ENCODE results near the gene PPEF2.

Gene PPEF2

GRCh38 chr4:75902352-75902751, at the start of gene PPEF2:
Gene PPEF2, minus strand, starts transcription at chr4:75902452. Its CDS starts 6,127 bp downstream, at chr4:75896325.
- no peaks in the 10 kb centered on the region for H3K36me3 ChIP-seq (ENCODE audit: insufficient read depth, low read length)
- H3K4me2 ChIP-seq (ENCODE audit: low read depth, low read length, poor library complexity, severe bottlenecking): no peak within 1 kb of the TSS
- H2AFZ ChIP-seq (ENCODE audit: low read length): no peak within 1 kb of the TSS
- H3K9me3 ChIP-seq (ENCODE audit: insufficient read depth, low read depth, low read length): no peaks in the 10 kb centered on the region
- H3F3A ChIP-seq (ENCODE audit: low read depth): no peaks in the 10 kb centered on the region
- H4K20me1 ChIP-seq (ENCODE audit: insufficient read depth, low read length, poor library complexity, severe bottlenecking): no peaks in the 10 kb centered on the region
- H3K9ac ChIP-seq (ENCODE audit: low read depth, low read length, poor library complexity, severe bottlenecking): no peak within 1 kb of the TSS
- no peaks in the 10 kb centered on the region for H3K4me1 ChIP-seq (ENCODE audit: insufficient read depth, low read length, poor library complexity, severe bottlenecking)
- no peak within 1 kb of the TSS for H3K4me3 ChIP-seq (ENCODE audit: low read length, poor library complexity, severe bottlenecking)
- H3K9me2 ChIP-seq (replicated peaks; ENCODE audit: low read depth, low read length): no peaks in the 10 kb centered on the region
- TF ChIP-seq CTCF (conservative IDR thresholded peaks at IDR 0.05; ENCODE audit: low read length) (no peak), EZH2phosphoT487 (IDR thresholded peaks at IDR 0.05; ENCODE audit: borderline replicate concordance) (no peak)
- H3K79me2 ChIP-seq (ENCODE audit: insufficient read depth, low read length): no peaks in the 10 kb centered on the region
- H3K27me3 ChIP-seq (ENCODE audit: insufficient read depth, low read length, poor library complexity, severe bottlenecking): no peaks in the 10 kb centered on the region

DNA sequence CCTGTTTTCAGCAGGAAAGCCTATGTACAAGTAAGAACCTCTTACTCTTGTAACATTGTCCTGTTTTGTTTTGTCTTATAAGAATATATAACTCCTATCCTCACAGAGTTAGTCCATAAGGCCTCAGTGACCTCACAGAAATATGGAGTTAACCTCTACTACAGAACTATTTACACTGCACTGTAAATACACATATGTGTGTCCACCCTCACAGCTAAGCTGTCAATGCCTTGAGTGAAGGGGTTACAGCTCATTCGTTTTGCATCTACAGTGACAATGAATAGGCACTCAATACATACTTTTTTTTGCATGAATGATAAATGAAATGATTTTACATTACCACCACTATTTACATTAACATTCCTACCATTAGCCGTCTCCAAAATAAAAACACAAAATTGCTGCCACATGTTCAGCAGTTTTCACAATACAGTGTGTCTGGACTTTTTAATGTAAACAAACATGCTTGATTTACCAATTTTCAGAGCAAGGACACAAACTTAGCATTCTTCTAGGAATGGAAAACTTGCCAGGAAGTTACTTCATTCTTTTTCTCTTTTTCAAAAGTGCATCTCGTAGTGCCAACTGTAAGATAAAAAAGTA, 48.1 kb upstream of the PPEF2 start:
- H3K79me2 ChIP-seq (ENCODE audit: insufficient read depth, low read length): no peaks in the 10 kb centered on the region
- no peaks in the 10 kb centered on the region for H3F3A ChIP-seq (ENCODE audit: low read depth)
- TF ChIP-seq CTCF (conservative IDR thresholded peaks at IDR 0.05; ENCODE audit: low read length) (no peak), EZH2phosphoT487 (IDR thresholded peaks at IDR 0.05; ENCODE audit: borderline replicate concordance) (no peak)
- H3K27me3 ChIP-seq (ENCODE audit: insufficient read depth, low read length, poor library complexity, severe bottlenecking): no peaks in the 10 kb centered on the region
- H3K9me2 ChIP-seq (replicated peaks; ENCODE audit: low read depth, low read length): no peaks in the 10 kb centered on the region
- H3K9ac ChIP-seq (ENCODE audit: low read depth, low read length, poor library complexity, severe bottlenecking): no peak overlapping the region
- no peaks in the 10 kb centered on the region for H3K4me1 ChIP-seq (ENCODE audit: insufficient read depth, low read length, poor library complexity, severe bottlenecking)
- no peaks in the 10 kb centered on the region for H4K20me1 ChIP-seq (ENCODE audit: insufficient read depth, low read length, poor library complexity, severe bottlenecking)
- H3K9me3 ChIP-seq (ENCODE audit: insufficient read depth, low read depth, low read length): no peaks in the 10 kb centered on the region
- no peak overlapping the region for H3K4me3 ChIP-seq (ENCODE audit: low read length, poor library complexity, severe bottlenecking)
- no peak overlapping the region for H2AFZ ChIP-seq (ENCODE audit: low read length)
- no peak overlapping the region for H3K4me2 ChIP-seq (ENCODE audit: low read depth, low read length, poor library complexity, severe bottlenecking)
- peaks cover 45% of the 10 kb centered on the region; the same call in 1 of the 2 replicates for H3K36me3 ChIP-seq (ENCODE audit: insufficient read depth, low read length)

GRCh38 chr4:75948822-75949444, 46.7 kb upstream of the PPEF2 start:
- H2AFZ ChIP-seq (ENCODE audit: low read length): no peak overlapping the region
- H3K27me3 ChIP-seq (ENCODE audit: insufficient read depth, low read length, poor library complexity, severe bottlenecking): no peaks in the 10 kb centered on the region
- no peaks in the 10 kb centered on the region for H4K20me1 ChIP-seq (ENCODE audit: insufficient read depth, low read length, poor library complexity, severe bottlenecking)
- H3K4me3 ChIP-seq (ENCODE audit: low read length, poor library complexity, severe bottlenecking): no peak overlapping the region
- TF ChIP-seq CTCF (conservative IDR thresholded peaks at IDR 0.05; ENCODE audit: low read length) (no peak), EZH2phosphoT487 (IDR thresholded peaks at IDR 0.05; ENCODE audit: borderline replicate concordance) (no peak)
- peaks cover 43% of the 10 kb centered on the region; the same call in 1 of the 2 replicates for H3K36me3 ChIP-seq (ENCODE audit: insufficient read depth, low read length)
- no peaks in the 10 kb centered on the region for H3K4me1 ChIP-seq (ENCODE audit: insufficient read depth, low read length, poor library complexity, severe bottlenecking)
- no peaks in the 10 kb centered on the region for H3K9me2 ChIP-seq (replicated peaks; ENCODE audit: low read depth, low read length)
- no peaks in the 10 kb centered on the region for H3F3A ChIP-seq (ENCODE audit: low read depth)
- no peaks in the 10 kb centered on the region for H3K79me2 ChIP-seq (ENCODE audit: insufficient read depth, low read length)
- H3K9ac ChIP-seq (ENCODE audit: low read depth, low read length, poor library complexity, severe bottlenecking): no peak overlapping the region
- H3K4me2 ChIP-seq (ENCODE audit: low read depth, low read length, poor library complexity, severe bottlenecking): no peak overlapping the region
- no peaks in the 10 kb centered on the region for H3K9me3 ChIP-seq (ENCODE audit: insufficient read depth, low read depth, low read length)
